ENCODE measurements around the gene PDE1A. TPM values are rescaled to one million over a fixed set of nuclear protein-coding genes. Genes with fewer than 3 reads are reported as not detected.

The PDE1A gene
- total RNA-seq, 1 donor from 2014 or later = 17.3 TPM

DNA sequence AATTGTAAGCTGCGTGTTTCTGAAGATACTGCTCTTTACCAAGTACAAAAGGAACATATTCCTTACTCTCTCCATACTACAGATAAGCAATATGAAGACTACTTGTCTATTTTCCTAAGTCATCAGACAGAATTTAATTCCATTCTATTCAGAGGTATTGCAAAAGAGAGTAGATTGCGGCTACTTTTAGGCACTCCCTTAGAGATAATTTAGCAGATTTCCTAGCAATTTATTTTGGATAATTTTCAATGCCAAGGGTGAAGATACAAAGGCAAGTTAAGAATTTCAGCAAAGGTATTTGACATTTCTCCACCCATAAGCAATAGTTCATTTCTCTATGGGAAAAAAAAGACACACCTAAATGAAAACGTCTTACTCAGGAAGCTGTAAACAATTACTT, 161.1 kb downstream of the PDE1A start:
- TF ChIP-seq, protein P1, sequence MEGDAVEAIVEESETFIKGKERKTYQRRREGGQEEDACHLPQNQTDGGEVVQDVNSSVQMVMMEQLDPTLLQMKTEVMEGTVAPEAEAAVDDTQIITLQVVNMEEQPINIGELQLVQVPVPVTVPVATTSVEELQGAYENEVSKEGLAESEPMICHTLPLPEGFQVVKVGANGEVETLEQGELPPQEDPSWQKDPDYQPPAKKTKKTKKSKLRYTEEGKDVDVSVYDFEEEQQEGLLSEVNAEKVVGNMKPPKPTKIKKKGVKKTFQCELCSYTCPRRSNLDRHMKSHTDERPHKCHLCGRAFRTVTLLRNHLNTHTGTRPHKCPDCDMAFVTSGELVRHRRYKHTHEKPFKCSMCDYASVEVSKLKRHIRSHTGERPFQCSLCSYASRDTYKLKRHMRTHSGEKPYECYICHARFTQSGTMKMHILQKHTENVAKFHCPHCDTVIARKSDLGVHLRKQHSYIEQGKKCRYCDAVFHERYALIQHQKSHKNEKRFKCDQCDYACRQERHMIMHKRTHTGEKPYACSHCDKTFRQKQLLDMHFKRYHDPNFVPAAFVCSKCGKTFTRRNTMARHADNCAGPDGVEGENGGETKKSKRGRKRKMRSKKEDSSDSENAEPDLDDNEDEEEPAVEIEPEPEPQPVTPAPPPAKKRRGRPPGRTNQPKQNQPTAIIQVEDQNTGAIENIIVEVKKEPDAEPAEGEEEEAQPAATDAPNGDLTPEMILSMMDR (IDR thresholded peaks at IDR 0.05; ENCODE audit: borderline replicate concordance) = no peak
- Histone ChIP-seq H3K36me3 (no peaks in the 10 kb centered on the region), H3K27ac (replicated peaks) (no peak overlapping the region), H3K27me3 (ENCODE audit: low read depth) (no peaks in the 10 kb centered on the region), H3K9me3 (replicated peaks) (no peaks in the 10 kb centered on the region), H3K4me1 (peaks cover 20% of the 10 kb centered on the region), H3K4me3 (no peak overlapping the region)
- no peak for DNase-seq
- intact Hi-C loops (cut with micrococcal nuclease) = no loop called here

DNA sequence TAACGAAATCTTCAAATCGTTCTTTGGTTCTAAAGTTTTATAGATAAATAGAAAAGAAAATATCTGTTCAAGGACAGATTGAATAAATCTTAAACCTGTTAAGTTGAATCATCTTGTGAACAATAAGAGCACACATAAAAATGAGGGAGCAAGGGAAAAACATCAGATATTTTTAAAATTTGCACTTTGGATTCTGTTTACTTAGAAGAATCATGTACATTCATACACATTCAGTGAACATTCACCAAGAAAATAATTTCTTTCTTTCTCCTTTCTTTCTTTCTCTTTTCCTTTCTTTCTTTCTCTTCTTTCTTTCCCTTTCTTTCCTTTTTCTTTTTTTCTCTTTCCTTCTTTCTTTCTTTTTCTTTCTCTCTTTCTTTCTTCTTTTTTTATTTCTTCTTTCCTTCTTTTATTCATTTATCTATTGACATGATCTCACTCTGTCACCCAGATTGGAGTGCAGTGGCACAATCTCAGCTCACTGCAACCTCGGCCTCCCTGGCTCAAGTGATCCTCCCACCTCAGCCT, 164.9 kb downstream of the PDE1A start:
- H3K27ac ChIP-seq (replicated peaks) = no peak overlapping the region
- DNase-seq = no peak
- no peaks in the 10 kb centered on the region for H3K27me3 ChIP-seq (ENCODE audit: low read depth)
- no peaks in the 10 kb centered on the region for H3K9me3 ChIP-seq (replicated peaks)
- intact Hi-C loops (cut with micrococcal nuclease) = no loop called here
- H3K36me3 ChIP-seq = no peaks in the 10 kb centered on the region
- no peak overlapping the region for H3K4me3 ChIP-seq
- TF ChIP-seq, protein P1 (IDR thresholded peaks at IDR 0.05; ENCODE audit: borderline replicate concordance) = no peak
- peaks cover 12% of the 10 kb centered on the region for H3K4me1 ChIP-seq

DNA sequence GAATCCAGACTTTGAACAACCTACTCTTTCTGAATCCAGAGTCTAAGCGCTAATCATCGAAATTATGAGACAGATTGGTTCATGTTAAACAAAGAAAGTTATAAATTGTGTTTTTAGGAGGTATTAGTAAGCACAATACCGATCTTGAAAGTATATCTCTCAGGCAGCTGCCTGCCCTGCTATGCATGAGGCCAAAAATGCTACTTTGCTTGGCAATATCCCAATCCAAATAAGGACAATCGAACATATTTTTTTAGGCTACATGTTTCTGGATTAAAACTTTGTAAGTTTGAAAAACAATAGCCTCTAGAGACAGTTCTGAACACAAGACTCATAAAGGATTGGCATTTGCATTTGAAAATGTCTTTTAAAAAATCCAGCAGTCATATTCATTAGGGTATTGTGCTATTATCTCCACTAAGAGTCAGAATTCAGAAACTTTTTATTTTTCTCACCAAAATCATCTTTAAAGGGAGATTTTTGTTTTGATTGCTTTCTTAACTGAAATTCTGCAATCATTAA, 167.1 kb downstream of the PDE1A start:
- peak overlapping the region; percentile 42 for H3K27ac ChIP-seq (replicated peaks)
- DNase-seq = no peak
- intact Hi-C loops (cut with micrococcal nuclease) = no loop called here
- no peak overlapping the region for H3K4me3 ChIP-seq
- TF ChIP-seq, protein P1 (IDR thresholded peaks at IDR 0.05; ENCODE audit: borderline replicate concordance) = no peak
- no peaks in the 10 kb centered on the region for H3K27me3 ChIP-seq (ENCODE audit: low read depth)
- H3K4me1 ChIP-seq = no peaks in the 10 kb centered on the region
- H3K36me3 ChIP-seq = no peaks in the 10 kb centered on the region
- H3K9me3 ChIP-seq (replicated peaks) = no peaks in the 10 kb centered on the region

DNA sequence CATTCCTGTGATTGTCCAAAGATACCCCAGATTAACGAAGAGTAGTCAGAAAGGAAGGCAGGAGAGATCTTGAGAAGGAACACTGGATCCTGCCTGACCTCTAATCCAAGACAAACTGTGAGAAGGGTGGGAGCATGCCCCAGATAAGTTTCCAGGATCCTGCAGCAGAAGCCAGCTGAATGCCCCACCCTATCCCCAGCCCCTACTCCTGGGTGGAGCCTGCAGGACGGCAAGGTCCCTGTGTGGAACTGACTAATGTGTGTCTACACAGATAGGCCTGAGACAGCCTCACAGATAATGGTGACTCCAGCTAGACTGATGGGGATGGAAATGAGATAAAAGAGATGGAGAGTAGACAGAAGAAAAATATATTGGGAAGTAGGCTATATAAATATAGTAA, 174.3 kb downstream of the PDE1A start:
- no peaks in the 10 kb centered on the region for H3K27me3 ChIP-seq (ENCODE audit: low read depth)
- H3K4me3 ChIP-seq = no peak overlapping the region
- TF ChIP-seq, protein P1 (IDR thresholded peaks at IDR 0.05; ENCODE audit: borderline replicate concordance) = no peak
- peaks cover 28% of the 10 kb centered on the region for H3K4me1 ChIP-seq
- intact Hi-C loops (cut with micrococcal nuclease) = no loop called here
- H3K36me3 ChIP-seq = no peaks in the 10 kb centered on the region
- no peaks in the 10 kb centered on the region for H3K9me3 ChIP-seq (replicated peaks)
- no peak overlapping the region for H3K27ac ChIP-seq (replicated peaks)
- no peak for DNase-seq

DNA sequence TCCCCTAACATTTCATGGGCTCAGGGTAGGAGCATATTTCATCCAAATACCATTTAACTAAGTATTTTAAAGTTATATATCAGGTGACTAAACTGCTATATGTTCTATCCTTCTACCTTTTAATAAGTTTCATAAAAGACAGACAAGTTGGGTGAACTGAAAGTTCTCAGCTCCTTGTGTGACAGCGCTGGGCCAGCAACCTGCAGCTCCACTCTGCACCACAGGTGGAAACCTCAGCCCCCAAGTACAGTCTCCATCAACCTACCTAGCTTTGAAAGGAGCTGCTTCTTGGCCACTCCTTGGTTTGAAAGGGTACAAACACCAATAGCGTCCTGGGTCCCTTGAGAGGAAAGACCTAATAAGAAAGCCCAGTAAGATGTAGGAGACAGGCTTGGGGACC, 177.9 kb downstream of the PDE1A start:
- no peaks in the 10 kb centered on the region for H3K9me3 ChIP-seq (replicated peaks)
- no peaks in the 10 kb centered on the region for H3K36me3 ChIP-seq
- DNase-seq = no peak
- H3K27me3 ChIP-seq (ENCODE audit: low read depth) = no peaks in the 10 kb centered on the region
- TF ChIP-seq, protein P1 (IDR thresholded peaks at IDR 0.05; ENCODE audit: borderline replicate concordance) = no peak
- H3K27ac ChIP-seq (replicated peaks) = peak overlapping the region; percentile 62
- no peak overlapping the region for H3K4me3 ChIP-seq
- intact Hi-C loops (cut with micrococcal nuclease) = no loop called here
- peaks cover 28% of the 10 kb centered on the region for H3K4me1 ChIP-seq

All from left ventricle myocardium inferior (tissue), 1 donor.